HEK293 (cell line): Measurements from ENCODE around the gene TCHHL1.

Source experiments
- CTCF ChIA-PET: fragments of 350-600 bp; formaldehyde crosslinking; extraction: SDS; loops from one replicate; lab custom pipeline; 2021; ENCODE audit warnings: antibody characterized with exemption; lab: Yijun Ruan, JAX
- POLR2A ChIA-PET: fragments of 300-600 bp; formaldehyde crosslinking; extraction: SDS; loops from one replicate; lab custom pipeline; 2020; ENCODE audit warnings: antibody characterized with exemption, inconsistent platforms; lab: Yijun Ruan, JAX
- H3K27ac ChIP-seq: fragments of 200-500 bp; sonication (Bioruptor generic); 2 replicates; pipeline ENCODE4 v1.5.1; 2014; ENCODE audit warnings: low read depth, low read length, control low read depth, inconsistent platforms; ENCODE audit errors: extremely low read depth
- H3K36me3 ChIP-seq, 2 experiments: fragments of 200-500 bp in 1 of 2; sonication (Bioruptor generic) in 1 of 2; 1 replicate in 1 of 2; 2 replicates in 1 of 2; pipeline ENCODE4 v1.5.1; 2014 to 2017; ENCODE audit warnings: inconsistent platforms in 2 of 2, low read length in 2 of 2; ENCODE audit not compliant: control insufficient read depth in 2 of 2, insufficient read depth in 1 of 2
- H3K4me1 ChIP-seq: fragments of 200-500 bp; sonication (Bioruptor generic); 2 replicates; pipeline ENCODE4 v1.5.1; 2014; ENCODE audit warnings: mild to moderate bottlenecking, low read length, inconsistent platforms; ENCODE audit not compliant: control insufficient read depth, insufficient read depth
- H3K4me3 ChIP-seq: 2 replicates; pipeline ENCODE4 v1.5.1; 2011; ENCODE audit warnings: low read depth, mild to moderate bottlenecking, control low read depth, low read length, moderate library complexity
- H3K9me3 ChIP-seq: fragments of 200-500 bp; sonication (Bioruptor generic); 2 replicates; pipeline ENCODE4 v1.5.1; 2014; ENCODE audit warnings: low read depth, low read length, inconsistent platforms; ENCODE audit not compliant: control insufficient read depth, insufficient read depth
- FEZF1 ChIP-seq: fragments of 450-650 bp; formaldehyde crosslinking; IDR thresholded peaks from 2 replicates; pipeline ENCODE4 v1.5.1; 2016; ENCODE audit warnings: missing biosample characterization, missing genetic modification characterization
- IKZF3 ChIP-seq: fragments of 450-650 bp; IDR thresholded peaks from 2 replicates; pipeline ENCODE4 v1.5.0; 2018; ENCODE audit warnings: missing biosample characterization, mild to moderate bottlenecking, missing genetic modification characterization, moderate library complexity
- KLF8 ChIP-seq: fragments of 450-650 bp; formaldehyde crosslinking; IDR thresholded peaks from 2 replicates; pipeline ENCODE4 v1.5.1; 2016; ENCODE audit warnings: missing biosample characterization, missing genetic modification characterization
- KLF9 ChIP-seq: fragments of 450-650 bp; formaldehyde crosslinking; IDR thresholded peaks from 2 replicates; pipeline ENCODE4 v1.5.1; 2016; ENCODE audit warnings: missing biosample characterization, missing genetic modification characterization, low read depth
- OSR2 ChIP-seq: fragments of 450-650 bp; formaldehyde crosslinking; IDR thresholded peaks from 2 replicates; pipeline ENCODE4 v1.5.1; 2016; ENCODE audit warnings: missing biosample characterization, missing genetic modification characterization
- YY2 ChIP-seq: fragments of 450-650 bp; formaldehyde crosslinking; IDR thresholded peaks from 2 replicates; pipeline ENCODE4 v1.5.1; 2016; ENCODE audit warnings: missing biosample characterization, missing genetic modification characterization
- ZNF114 ChIP-seq: fragments of 450-650 bp; formaldehyde crosslinking; IDR thresholded peaks from 2 replicates; pipeline ENCODE4 v1.5.0; 2017; ENCODE audit warnings: missing biosample characterization, missing genetic modification characterization
- ZNF133 ChIP-seq: fragments of 450-650 bp; formaldehyde crosslinking; IDR thresholded peaks from 2 replicates; pipeline ENCODE4 v1.5.1; 2016; ENCODE audit warnings: missing biosample characterization, missing genetic modification characterization
- ZNF184 ChIP-seq: fragments of 450-650 bp; IDR thresholded peaks from 2 replicates; pipeline ENCODE4 v1.5.1; 2018; ENCODE audit warnings: missing biosample characterization, mild to moderate bottlenecking, missing genetic modification characterization
- ZNF223 ChIP-seq: fragments of 450-650 bp; formaldehyde crosslinking; IDR thresholded peaks from 2 replicates; pipeline ENCODE4 v1.5.1; 2016; ENCODE audit warnings: missing biosample characterization, missing genetic modification characterization
- ZNF292 ChIP-seq: fragments of 450-650 bp; formaldehyde crosslinking; IDR thresholded peaks from 2 replicates; pipeline ENCODE4 v1.5.1; 2016; ENCODE audit warnings: low read depth, missing biosample characterization, missing genetic modification characterization, borderline replicate concordance
- ZNF311 ChIP-seq: fragments of 450-650 bp; formaldehyde crosslinking; IDR thresholded peaks from 2 replicates; pipeline ENCODE4 v1.5.1; 2017; ENCODE audit warnings: missing biosample characterization, missing genetic modification characterization, borderline replicate concordance
- ZNF37A ChIP-seq: fragments of 450-650 bp; IDR thresholded peaks from 2 replicates; pipeline ENCODE4 v1.5.1; 2018; ENCODE audit warnings: missing biosample characterization, missing genetic modification characterization
- ZNF404 ChIP-seq: fragments of 450-650 bp; formaldehyde crosslinking; IDR thresholded peaks from 2 replicates; pipeline ENCODE4 v1.5.1; 2017; ENCODE audit warnings: missing biosample characterization, missing genetic modification characterization
- ZNF529 ChIP-seq: fragments of 450-650 bp; formaldehyde crosslinking; IDR thresholded peaks from 2 replicates; pipeline ENCODE4 v1.5.1; 2017; ENCODE audit warnings: missing genetic modification characterization, missing biosample characterization; ENCODE audit not compliant: insufficient replicate concordance
- ZNF548 ChIP-seq: fragments of 450-650 bp; formaldehyde crosslinking; IDR thresholded peaks from 2 replicates; pipeline ENCODE4 v1.5.1; 2016; ENCODE audit warnings: missing biosample characterization, missing genetic modification characterization
- ZNF701 ChIP-seq: fragments of 450-650 bp; formaldehyde crosslinking; IDR thresholded peaks from 2 replicates; pipeline ENCODE4 v1.5.1; 2016; ENCODE audit warnings: missing biosample characterization, missing genetic modification characterization
- ZNF768 ChIP-seq: fragments of 450-650 bp; formaldehyde crosslinking; IDR thresholded peaks from 2 replicates; pipeline ENCODE4 v1.5.1; 2018; ENCODE audit warnings: missing biosample characterization, mild to moderate bottlenecking, missing genetic modification characterization
- TF ChIP-seq, protein P1 (sequence below): fragments of 450-650 bp; formaldehyde crosslinking; IDR thresholded peaks from 2 replicates; pipeline ENCODE4 v1.5.1; 2017; ENCODE audit warnings: missing biosample characterization, missing genetic modification characterization
- TF ChIP-seq, protein P2 (sequence below): sonication (generic); formaldehyde crosslinking; IDR thresholded peaks from 2 replicates; pipeline ENCODE4 v1.8.1; 2022; ENCODE audit warnings: mild to moderate bottlenecking, moderate library complexity, missing genetic modification reagents
- TF ChIP-seq, protein P3 (sequence below): fragments of 450-650 bp; formaldehyde crosslinking; IDR thresholded peaks from 2 replicates; pipeline ENCODE4 v1.5.1; 2016; ENCODE audit warnings: missing biosample characterization, missing genetic modification characterization
- TF ChIP-seq, protein P4 (sequence below): fragments of 450-650 bp; formaldehyde crosslinking; IDR thresholded peaks from 2 replicates; pipeline ENCODE4 v1.5.1; 2016; ENCODE audit warnings: missing biosample characterization, missing genetic modification characterization, low read depth
- TF ChIP-seq, protein P5 (sequence below): fragments of 450-650 bp; formaldehyde crosslinking; IDR thresholded peaks from 2 replicates; pipeline ENCODE4 v1.5.1; 2016; ENCODE audit warnings: missing biosample characterization, missing genetic modification characterization
- TF ChIP-seq, protein P6 (sequence below): fragments of 450-650 bp; formaldehyde crosslinking; IDR thresholded peaks from 2 replicates; pipeline ENCODE4 v1.5.1; 2016; ENCODE audit warnings: missing biosample characterization, missing genetic modification characterization

The TCHHL1 gene

DNA sequence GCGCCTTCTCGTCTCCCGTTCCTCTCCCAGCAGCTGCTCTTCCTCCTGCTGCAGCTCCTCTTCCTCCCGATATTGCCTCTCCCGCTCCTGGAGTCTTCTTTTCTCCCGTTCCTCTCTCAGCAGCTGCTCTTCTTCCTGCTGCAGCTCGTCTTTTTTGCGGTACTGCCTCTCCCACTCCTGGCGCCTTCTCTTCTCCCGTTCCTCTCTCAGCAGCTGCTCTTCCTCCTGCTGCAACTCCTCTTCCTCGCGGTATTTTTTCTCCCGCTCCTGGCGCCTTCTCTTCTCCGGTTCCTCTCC is 21.1 kb upstream of the TCHHL1 start:
- Histone ChIP-seq H3K4me1 (peaks cover 4% of the 10 kb centered on the region; the same call in 1 of the 2 replicates), H3K4me3 (peak overlapping the region; percentile 39), H3K9me3 (no peaks in the 10 kb centered on the region), H3K27ac (no peak overlapping the region; the same call in 1 of the 2 replicates), H3K36me3 (no peaks in the 10 kb centered on the region)
- ChIA-PET CTCF (interaction anchor here (0.6 to 9.4 kb wide), 10 partner anchors 12 to 370 kb away, joined by 3 to 66 read pairs (median 4); no protein-coding TSS in a partner anchor), POLR2A (interaction anchor here (0.7 to 2.5 kb wide), 5 partner anchors 62 to 815 kb away, joined by 3 to 8 read pairs (median 5); partner anchors contain the start of genes S100A11 and TUFT1)
- no peak for TF ChIP-seq ZNF223
- TF ChIP-seq KLF9 (tag by site-specific recombination), result no peak
- TF ChIP-seq, protein P1, sequence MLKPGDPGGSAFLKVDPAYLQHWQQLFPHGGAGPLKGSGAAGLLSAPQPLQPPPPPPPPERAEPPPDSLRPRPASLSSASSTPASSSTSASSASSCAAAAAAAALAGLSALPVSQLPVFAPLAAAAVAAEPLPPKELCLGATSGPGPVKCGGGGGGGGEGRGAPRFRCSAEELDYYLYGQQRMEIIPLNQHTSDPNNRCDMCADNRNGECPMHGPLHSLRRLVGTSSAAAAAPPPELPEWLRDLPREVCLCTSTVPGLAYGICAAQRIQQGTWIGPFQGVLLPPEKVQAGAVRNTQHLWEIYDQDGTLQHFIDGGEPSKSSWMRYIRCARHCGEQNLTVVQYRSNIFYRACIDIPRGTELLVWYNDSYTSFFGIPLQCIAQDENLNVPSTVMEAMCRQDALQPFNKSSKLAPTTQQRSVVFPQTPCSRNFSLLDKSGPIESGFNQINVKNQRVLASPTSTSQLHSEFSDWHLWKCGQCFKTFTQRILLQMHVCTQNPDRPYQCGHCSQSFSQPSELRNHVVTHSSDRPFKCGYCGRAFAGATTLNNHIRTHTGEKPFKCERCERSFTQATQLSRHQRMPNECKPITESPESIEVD (tag by site-specific recombination), result no peak
- TF ChIP-seq, protein P2, sequence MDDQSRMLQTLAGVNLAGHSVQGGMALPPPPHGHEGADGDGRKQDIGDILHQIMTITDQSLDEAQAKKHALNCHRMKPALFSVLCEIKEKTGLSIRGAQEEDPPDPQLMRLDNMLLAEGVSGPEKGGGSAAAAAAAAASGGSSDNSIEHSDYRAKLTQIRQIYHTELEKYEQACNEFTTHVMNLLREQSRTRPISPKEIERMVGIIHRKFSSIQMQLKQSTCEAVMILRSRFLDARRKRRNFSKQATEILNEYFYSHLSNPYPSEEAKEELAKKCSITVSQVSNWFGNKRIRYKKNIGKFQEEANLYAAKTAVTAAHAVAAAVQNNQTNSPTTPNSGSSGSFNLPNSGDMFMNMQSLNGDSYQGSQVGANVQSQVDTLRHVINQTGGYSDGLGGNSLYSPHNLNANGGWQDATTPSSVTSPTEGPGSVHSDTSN, result no peak
- peak; percentile 84 for TF ChIP-seq FEZF1
- TF ChIP-seq ZNF404, result no peak

DNA sequence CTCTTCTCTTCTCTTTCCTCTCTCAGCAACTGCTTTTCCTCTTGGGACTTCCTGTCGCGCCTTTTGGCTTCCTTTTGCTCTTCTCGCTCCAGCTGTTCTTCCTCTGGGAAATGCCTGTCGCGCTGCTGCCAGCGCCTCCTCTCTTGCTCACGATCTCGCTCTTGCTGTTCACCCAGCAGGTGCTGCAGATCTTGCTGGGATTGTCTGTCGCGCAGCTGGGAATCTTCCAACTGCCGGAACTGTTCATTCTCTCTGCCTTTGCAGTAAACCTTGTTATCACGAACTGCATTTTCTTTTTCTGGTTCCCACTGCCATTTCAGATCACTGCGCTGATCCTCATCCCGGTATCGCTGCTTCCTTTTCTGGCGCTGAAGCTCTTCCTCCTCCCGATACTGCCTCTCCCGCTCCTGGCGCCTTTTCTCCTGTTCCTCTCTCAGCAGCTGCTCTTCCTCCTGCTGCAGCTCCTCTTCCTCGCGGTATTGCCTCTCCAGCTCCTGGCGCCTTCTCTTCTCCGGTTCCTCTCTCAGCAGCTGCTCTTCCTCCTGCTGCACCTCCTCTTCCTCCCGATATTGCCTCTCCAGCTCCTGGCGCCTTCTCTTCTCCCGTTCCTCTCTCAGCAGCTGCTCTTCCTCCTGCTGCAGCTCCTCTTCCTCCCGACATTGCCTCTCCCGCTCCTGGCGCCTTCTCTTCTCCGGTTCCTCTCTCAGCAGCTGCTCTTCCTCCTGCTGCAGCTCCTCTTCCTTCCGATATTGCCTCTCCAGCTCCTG is 20.6 kb upstream of the TCHHL1 start:
- Histone ChIP-seq H3K27ac (no peak overlapping the region), H3K36me3 (no peaks in the 10 kb centered on the region), H3K4me1 (peaks cover 4% of the 10 kb centered on the region; the same call in 1 of the 2 replicates), H3K4me3 (peak overlapping the region; percentile 39), H3K9me3 (no peaks in the 10 kb centered on the region)
- CTCF ChIA-PET, result interaction anchor here (0.6 to 9.4 kb wide), 9 partner anchors 11 to 371 kb away, joined by 3 to 66 read pairs (median 3); no protein-coding TSS in a partner anchor
- POLR2A ChIA-PET, result interaction anchor here (0.7 to 2.5 kb wide), 5 partner anchors 62 to 815 kb away, joined by 3 to 8 read pairs (median 5); partner anchors contain the start of genes S100A11 and TUFT1
- TF ChIP-seq, protein P3, sequence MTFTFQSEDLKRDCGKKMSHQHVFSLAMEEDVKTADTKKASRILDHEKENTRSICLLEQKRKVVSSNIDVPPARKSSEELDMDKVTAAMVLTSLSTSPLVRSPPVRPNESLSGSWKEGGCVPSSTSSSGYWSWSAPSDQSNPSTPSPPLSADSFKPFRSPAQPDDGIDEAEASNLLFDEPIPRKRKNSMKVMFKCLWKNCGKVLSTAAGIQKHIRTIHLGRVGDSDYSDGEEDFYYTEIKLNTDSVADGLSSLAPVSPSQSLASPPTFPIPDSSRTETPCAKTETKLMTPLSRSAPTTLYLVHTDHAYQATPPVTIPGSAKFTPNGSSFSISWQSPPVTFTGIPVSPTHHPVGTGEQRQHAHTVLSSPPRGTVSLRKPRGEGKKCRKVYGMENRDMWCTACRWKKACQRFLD (tag by site-specific recombination), result no peak
- TF ChIP-seq ZNF529 (tag by site-specific recombination) (no peak), ZNF37A (tag by site-specific recombination) (no peak), ZNF184 (tag by site-specific recombination) (no peak), FEZF1 (no peak), ZNF548 (tag by site-specific recombination) (no peak), ZNF133 (tag by site-specific recombination) (no peak), ZNF114 (tag by site-specific recombination) (no peak), YY2 (tag by site-specific recombination) (no peak), OSR2 (tag by site-specific recombination) (no peak), KLF8 (tag by site-specific recombination) (no peak), ZNF311 (no peak), KLF9 (tag by site-specific recombination) (no peak), ZNF768 (tag by site-specific recombination) (no peak), ZNF701 (tag by site-specific recombination) (no peak), ZNF292 (tag by site-specific recombination) (no peak), ZNF404 (no peak), IKZF3 (tag by site-specific recombination) (no peak)
- TF ChIP-seq, protein P4, sequence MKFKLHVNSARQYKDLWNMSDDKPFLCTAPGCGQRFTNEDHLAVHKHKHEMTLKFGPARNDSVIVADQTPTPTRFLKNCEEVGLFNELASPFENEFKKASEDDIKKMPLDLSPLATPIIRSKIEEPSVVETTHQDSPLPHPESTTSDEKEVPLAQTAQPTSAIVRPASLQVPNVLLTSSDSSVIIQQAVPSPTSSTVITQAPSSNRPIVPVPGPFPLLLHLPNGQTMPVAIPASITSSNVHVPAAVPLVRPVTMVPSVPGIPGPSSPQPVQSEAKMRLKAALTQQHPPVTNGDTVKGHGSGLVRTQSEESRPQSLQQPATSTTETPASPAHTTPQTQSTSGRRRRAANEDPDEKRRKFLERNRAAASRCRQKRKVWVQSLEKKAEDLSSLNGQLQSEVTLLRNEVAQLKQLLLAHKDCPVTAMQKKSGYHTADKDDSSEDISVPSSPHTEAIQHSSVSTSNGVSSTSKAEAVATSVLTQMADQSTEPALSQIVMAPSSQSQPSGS, result no peak
- TF ChIP-seq, protein P5, sequence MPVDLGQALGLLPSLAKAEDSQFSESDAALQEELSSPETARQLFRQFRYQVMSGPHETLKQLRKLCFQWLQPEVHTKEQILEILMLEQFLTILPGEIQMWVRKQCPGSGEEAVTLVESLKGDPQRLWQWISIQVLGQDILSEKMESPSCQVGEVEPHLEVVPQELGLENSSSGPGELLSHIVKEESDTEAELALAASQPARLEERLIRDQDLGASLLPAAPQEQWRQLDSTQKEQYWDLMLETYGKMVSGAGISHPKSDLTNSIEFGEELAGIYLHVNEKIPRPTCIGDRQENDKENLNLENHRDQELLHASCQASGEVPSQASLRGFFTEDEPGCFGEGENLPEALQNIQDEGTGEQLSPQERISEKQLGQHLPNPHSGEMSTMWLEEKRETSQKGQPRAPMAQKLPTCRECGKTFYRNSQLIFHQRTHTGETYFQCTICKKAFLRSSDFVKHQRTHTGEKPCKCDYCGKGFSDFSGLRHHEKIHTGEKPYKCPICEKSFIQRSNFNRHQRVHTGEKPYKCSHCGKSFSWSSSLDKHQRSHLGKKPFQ (tag by site-specific recombination), result no peak
- TF ChIP-seq, protein P6, sequence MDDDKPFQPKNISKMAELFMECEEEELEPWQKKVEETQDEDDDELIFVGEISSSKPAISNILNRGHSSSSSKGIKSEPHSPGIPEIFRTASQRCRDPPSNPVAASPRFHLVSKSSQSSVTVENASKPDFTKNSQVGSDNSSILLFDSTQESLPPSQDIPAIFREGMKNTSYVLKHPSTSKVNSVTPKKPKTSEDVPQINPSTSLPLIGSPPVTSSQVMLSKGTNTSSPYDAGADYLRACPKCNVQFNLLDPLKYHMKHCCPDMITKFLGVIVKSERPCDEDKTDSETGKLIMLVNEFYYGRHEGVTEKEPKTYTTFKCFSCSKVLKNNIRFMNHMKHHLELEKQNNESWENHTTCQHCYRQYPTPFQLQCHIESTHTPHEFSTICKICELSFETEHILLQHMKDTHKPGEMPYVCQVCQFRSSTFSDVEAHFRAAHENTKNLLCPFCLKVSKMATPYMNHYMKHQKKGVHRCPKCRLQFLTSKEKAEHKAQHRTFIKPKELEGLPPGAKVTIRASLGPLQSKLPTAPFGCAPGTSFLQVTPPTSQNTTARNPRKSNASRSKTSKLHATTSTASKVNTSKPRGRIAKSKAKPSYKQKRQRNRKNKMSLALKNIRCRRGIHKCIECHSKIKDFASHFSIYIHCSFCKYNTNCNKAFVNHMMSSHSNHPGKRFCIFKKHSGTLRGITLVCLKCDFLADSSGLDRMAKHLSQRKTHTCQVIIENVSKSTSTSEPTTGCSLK, result no peak
